Omental fat pad (tissue), 4 donors: ENCODE results near the gene SLC4A5. TPM values are rescaled to one million over a fixed set of nuclear protein-coding genes. Genes with fewer than 3 reads are reported as not detected.
"Not testable (repeated sequence)": the region's sequence is repeated elsewhere in the genome, so short reads cannot be mapped to it uniquely, and the experiment has no call there.

ENCODE experiments used
- ATAC-seq: fragments of 150-250 bp; one replicate; pipeline ENCODE4 v1.9.1; 2016; ENCODE audit warnings: mild to moderate bottlenecking, moderate library complexity; ENCODE audit not compliant: low FRiP score
- DNase-seq: peaks from one replicate; pipeline ENCODE4 v3.0.0-alpha.2; 2019; ENCODE audit warnings: low spot score
- CTCF ChIP-seq, 3 donors: fragments of 450-650 bp; IDR thresholded peaks; one replicate each; pipeline ENCODE4 v1.5.1; 2016 to 2017; ENCODE audit warnings: antibody characterized with exemption in 3 of 3, mild to moderate bottlenecking in 3 of 3, moderate library complexity in 2 of 3
- total RNA-seq, 4 donors: library from RNA; depleted of rRNA; stranded (reverse); fragments of >200 nt; gene quantifications; one replicate each; pipeline ENCODE4 v1.1.0, GENCODE V29; 2016

Gene SLC4A5
- total RNA-seq, 4 donors from 2014 or later = 1.2 to 3.0 (median 1.6) TPM

- DNase-seq (no peak), ATAC-seq (no peak)
- TF ChIP-seq CTCF (IDR thresholded peaks at IDR 0.05) = no peak
These were observed 154.5 kb downstream of the SLC4A5 start for GRCh38 chr2:74188696-74189095.

- no peak for ATAC-seq
- DNase-seq = no peak
- TF ChIP-seq CTCF (IDR thresholded peaks at IDR 0.05) = no peak
These were observed 155.1 kb downstream of the SLC4A5 start for GRCh38 chr2:74188018-74188601.

GRCh38 chr2:74186706-74187105 lies 156.5 kb downstream of the SLC4A5 start:
- ATAC-seq, DNase-seq: not testable (repeated sequence)

DNA sequence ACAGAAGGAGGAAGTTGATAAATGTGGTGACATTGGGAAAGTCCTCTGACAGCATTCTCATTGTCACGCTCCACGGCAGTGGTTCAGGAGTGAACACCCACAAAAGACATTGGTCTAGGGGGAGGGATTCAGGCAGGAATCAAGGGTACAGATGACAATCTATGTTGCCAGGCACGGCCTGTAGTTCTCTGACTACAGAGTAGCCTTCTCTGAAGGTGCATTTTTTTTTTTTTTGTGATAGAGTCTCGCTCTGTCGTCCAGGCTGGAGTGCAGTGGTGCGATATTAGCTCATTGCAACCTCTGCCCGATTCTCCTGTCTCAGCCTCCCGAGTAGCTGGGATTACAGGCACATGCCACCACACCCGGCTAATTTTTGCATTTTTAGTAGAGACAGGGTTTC lies 157.2 kb downstream of the SLC4A5 start:
- DNase-seq = no peak
- no peak for ATAC-seq
- TF ChIP-seq CTCF (IDR thresholded peaks at IDR 0.05) = no peak

DNA sequence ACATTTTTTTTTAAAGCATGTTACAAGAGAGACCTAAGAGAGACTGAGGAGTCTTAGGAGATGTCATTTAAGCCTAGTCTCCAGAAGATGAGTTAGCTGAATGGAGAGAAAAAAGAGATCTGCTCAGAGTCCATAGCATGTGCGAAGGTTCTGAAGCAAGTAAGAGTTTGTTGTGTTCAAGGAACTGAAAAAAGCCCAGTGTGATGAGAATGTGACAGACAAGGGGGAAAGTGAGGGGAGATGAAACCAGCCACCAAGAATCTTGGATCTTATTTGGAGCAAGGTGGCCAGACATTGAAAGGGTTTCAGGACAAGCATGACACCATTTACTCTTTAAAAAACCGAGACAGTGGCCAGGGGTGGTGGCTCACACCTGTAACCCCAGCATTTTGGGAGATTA lies 159.3 kb downstream of the SLC4A5 start:
- TF ChIP-seq CTCF (IDR thresholded peaks at IDR 0.05) = no peak
- ATAC-seq (no peak), DNase-seq (no peak)

- no peak for ATAC-seq
- DNase-seq = no peak
- TF ChIP-seq CTCF (IDR thresholded peaks at IDR 0.05) = no peak
These were observed 161.5 kb downstream of the SLC4A5 start for GRCh38 chr2:74181739-74182138.

DNA sequence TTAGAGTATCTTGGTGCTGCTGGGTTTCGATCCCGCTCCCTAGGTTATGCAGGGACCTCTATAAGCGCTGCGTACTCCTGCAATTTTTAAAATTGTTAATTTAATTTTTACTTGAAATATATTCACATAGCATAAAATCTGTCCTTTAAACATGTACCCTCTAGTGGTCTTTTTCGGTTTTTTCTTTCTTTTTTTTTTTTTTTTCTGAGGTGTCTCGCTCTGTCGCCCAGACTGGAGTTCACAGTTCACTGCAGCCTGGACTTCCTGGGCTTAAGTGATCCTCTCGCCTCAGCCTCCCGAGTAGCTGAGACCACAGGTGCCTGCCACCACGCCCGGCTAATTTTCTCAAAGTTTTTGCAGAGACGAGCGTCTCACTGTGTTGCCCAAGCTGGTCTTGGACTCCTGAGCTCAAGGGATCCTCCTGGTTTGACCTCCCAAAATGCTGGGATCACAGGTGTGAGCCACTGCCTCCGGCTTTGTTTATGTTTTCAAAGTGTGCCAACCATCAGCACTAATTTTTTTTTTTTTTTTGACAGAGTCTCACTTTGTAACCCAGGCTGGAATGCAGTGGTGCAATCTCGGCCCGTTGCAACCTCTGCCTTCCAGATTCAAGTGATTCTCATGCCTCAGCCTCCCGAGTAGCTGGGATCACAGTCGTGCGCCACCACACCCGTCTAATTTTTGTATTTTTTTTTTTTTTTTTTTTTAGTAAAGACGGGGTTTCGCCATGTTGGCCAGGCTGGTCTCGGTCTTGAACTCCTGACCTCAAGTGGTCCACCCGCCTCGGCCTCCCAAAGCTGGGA lies 164.0 kb downstream of the SLC4A5 start:
- ATAC-seq (no peak), DNase-seq (no peak)
- TF ChIP-seq CTCF (IDR thresholded peaks at IDR 0.05) = no peak
